NCI-H2171 treated with DMSO at 0.1 percent for 48 hours (cell line): ENCODE results near the gene DNAH7.
"Not testable (repeated sequence)": the region's sequence is repeated elsewhere in the genome, so short reads cannot be mapped to it uniquely, and the experiment has no call there.

Experiments
- DNase-seq: peaks from one replicate; lab custom pipeline; 2025; lab: John Stamatoyannopoulos, UW

Gene DNAH7

GRCh38 chr2:195721042-195721441 lies 347.6 kb downstream of the DNAH7 start:
- no peak for DNase-seq

DNA sequence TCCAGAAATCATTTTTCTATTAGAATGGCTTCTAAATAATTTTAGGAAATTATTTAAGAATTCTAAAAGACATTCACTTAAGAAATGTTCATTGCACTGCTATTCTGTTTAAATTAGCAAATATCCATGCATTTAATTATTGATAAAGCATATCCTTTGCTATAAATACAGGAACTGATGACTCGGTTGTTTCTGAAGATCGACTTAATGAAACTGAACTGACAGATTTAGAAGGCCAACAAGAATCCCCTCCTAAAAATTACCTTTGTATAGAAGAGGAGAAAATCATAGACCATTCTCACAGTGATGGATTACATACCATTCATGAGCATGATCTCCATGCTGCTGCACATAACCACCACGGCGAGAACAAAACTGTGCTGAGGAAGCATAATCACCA lies 352.2 kb downstream of the DNAH7 start:
- no peak for DNase-seq

DNA sequence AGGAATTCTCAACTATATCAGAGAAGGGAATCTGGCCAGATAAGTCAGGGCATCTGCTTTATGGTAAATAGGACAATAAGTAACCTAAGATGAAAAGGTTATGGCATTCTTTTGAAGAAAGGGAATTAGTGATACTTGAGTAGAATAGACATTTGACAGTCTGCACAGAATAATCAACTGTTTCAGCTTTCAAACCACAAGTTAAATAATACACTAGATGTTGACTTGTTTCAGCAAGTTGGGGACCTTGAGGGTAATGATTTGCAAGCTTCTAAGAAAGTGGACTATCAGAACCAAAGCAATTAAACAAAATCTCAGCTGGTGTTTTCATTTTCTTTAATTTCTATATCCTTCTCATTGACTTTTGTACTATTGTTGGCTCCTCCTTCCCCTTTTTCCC lies 357.2 kb downstream of the DNAH7 start:
- no peak for DNase-seq

GRCh38 chr2:195709901-195710806 lies 358.5 kb downstream of the DNAH7 start:
- DNase-seq, result no peak

DNA sequence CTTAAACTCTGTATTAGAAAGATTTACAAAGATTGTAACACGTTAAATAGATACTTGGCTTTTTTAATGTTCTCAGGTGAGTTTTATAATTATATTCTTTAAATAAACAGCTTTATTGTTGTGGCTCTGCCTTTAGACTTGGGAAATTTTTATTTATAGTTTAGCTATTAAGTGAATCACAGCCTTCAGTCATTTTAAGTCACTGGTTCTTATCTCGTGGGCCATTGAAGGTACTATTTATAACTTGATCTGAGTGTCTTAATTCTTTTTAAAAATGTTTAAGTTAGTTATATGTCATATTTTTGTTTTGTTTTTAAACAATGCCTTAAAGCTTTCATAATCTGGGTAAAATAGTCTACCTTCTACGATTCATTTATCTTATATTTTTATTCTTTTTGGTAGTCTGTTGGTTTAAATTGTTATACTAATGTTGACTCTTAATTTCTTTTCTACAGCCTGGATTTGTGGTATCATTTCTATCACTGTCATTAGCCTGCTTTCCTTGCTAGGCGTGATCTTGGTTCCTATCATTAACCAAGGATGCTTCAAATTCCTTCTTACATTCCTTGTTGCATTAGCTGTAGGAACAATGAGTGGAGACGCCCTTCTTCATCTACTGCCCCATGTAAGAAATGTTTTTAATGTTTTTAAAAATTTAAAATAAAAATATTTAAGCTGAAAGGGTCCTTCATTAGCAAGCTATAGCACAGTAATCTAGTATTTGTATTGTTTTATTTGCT lies 362.3 kb downstream of the DNAH7 start:
- no peak for DNase-seq

DNA sequence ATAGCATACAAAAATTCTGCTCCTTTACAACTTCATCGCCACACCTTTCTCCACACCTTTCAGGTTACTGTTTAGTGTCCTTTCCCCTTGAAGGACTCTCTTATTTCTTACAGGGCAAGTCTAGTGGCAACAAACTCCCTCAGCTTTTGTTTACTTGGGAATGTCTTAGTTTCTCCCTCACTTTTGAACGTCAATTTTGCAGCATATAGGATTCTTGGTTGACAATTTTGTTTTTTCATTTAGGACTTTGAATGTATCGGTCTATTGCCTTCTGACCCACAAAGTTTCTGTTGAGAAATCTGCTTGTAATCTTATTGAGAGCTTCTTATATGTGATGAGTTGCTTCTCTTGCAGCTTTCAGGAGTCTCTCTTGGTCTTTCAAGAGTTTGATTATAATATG lies 368.2 kb downstream of the DNAH7 start:
- no peak for DNase-seq

DNA sequence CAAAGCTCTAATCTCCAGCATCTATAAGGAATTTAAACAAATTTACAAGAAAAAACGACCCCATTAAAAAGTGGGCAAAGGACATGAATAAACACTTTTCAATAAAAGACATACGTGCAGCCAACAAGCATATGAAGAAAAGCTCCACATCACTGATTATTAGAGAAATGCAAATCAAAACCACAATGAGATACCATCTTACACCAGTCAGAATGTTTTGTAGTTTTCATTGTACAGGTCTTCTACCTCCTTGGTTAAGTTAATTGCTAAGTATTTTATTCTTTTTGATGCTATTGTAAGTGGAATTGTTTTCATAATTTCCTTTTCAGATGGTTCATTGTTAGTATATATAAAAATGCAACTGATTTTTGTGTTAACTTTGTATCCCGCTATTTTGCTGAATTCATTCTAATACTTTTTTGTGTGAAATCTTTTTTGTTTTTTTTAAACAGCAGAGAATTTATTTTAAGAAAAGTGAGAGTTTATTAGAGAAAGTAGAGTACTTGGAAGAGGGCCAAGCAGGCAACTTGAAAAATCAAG lies 370.9 kb downstream of the DNAH7 start:
- DNase-seq, result no peak

DNA sequence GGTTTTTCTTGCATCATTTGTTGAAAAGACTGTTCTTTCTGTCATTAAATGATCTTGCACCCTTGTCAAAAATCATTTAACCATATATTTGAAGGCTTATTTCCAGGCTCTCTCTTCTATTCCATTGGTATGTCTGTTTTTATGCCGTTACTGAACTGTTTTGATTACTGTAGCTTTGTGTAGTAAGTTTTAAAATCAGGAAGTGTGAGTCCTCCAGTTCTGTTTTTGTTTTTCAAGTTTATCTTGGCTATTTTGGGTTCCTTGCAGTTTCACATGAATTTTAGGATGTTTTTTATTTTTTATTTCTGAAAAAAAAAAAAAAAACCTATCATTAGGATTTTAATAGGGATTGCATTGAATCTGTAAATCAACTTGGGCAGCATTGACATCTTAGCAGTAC lies 372.6 kb downstream of the DNAH7 start:
- no peak for DNase-seq

GRCh38 chr2:195695002-195695631 lies 373.5 kb downstream of the DNAH7 start:
- no peak for DNase-seq

- no peak for DNase-seq
Observed at GRCh38 chr2:195694553-195694952, 374.1 kb downstream of the DNAH7 start.

DNA sequence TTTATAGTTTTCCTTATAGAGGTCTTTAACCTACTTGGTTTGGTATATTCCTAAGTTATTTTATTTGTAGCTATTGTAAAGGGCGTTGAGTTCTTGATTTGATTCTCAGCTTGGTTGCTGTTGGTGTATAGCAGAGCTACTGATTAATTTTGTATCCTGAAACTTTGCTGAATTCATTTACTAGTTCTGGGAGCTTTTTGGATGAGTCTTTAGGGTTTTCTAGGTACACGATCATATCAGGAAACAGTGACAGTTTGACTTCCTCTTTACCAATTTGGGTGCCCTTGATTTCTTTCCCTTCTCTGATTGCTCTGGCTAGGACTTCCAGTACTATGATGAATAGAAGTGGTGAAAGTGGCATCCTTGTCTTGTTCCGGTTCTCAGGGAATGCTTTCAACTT lies 376.1 kb downstream of the DNAH7 start:
- not testable (repeated sequence) for DNase-seq
